Adrenal gland (tissue), 12 donors: ENCODE results near the gene DMWD. TPM values are rescaled to one million over a fixed set of nuclear protein-coding genes. Genes with fewer than 3 reads are reported as not detected.

Source experiments
- DNase-seq, 7 donors: peaks; one replicate each; pipeline ENCODE4 v3.0.0-alpha.2; 2019 to 2020
- H3K27ac ChIP-seq, 5 donors: fragments of 200-600 bp; sonication (generic) in 4 of 5; 1 replicate in 3 of 5; 2 replicates in 2 of 5; pipeline versions ENCODE4 v1.5.1 to v1.8.0; 2016 to 2020; ENCODE audit warnings: mild to moderate bottlenecking in 1 of 5
- H3K27me3 ChIP-seq: fragments of 200-600 bp; 2 replicates; pipeline ENCODE4 v1.8.0; 2021
- H3K36me3 ChIP-seq, 2 donors: fragments of 200-600 bp; replicated peaks in 1 of 2; 1 replicate in 1 of 2; 2 replicates in 1 of 2; pipeline versions ENCODE4 v1.5.1 to v1.8.0; 2018 to 2022
- H3K4me1 ChIP-seq, 2 donors: fragments of 200-600 bp; replicated peaks in 1 of 2; 1 replicate in 1 of 2; 2 replicates in 1 of 2; pipeline versions ENCODE4 v1.5.1 to v1.8.0; 2018 to 2021
- H3K4me3 ChIP-seq, 4 donors: fragments of 200-600 bp; sonication (generic) in 3 of 4; one replicate each; pipeline ENCODE4 v1.5.1; 2016 to 2018
- H3K9me3 ChIP-seq, 3 donors: fragments of 200-600 bp; sonication (generic) in 1 of 3; replicated peaks in 1 of 3; 1 replicate in 2 of 3; 2 replicates in 1 of 3; pipeline versions ENCODE4 v1.5.1 to v1.8.0; 2016 to 2021
- POLR2A ChIP-seq, 2 donors: fragments of 450-650 bp; IDR thresholded peaks; one replicate each; pipeline ENCODE4 v1.6.1; 2017; ENCODE audit warnings: antibody characterized with exemption in 2 of 2, mild to moderate bottlenecking in 2 of 2, moderate library complexity in 1 of 2
- WGBS, 4 donors: extraction: QIAGEN DNeasy Blood & Tissue Kit in 2 of 4; methylation state at CpG; one replicate each; pipeline versions ENCODE4 v1.1.5 to v1.1.7; 2013 to 2017; 5-methylcytosine and 5-hydroxymethylcytosine counted together
- intact Hi-C, 2 donors: fragments of 100-400 bp; cut with DNase I; formaldehyde crosslinking; loops; one replicate each; pipeline versions ENCODE4 v1.14.1 to v1.15.0; 2022 to 2023
- polyA plus RNA-seq, 3 donors: library from polyadenylated mRNA; stranded (reverse); fragments of 200-250 nt in 2 of 3; fragments of 350-450 nt in 1 of 3; fragmentation: Illumina TruSeq in 1 of 3; extraction: RNeasy Lipid Tissue Mini Kit (QIAGEN cat#74804) in 1 of 3; gene quantifications; one replicate each; pipeline ENCODE4 v1.2.3, GENCODE V29; 2013 to 2014
- total RNA-seq, 9 donors: library from RNA; depleted of rRNA in 4 of 9; stranded (reverse); fragments of >200 nt in 4 of 9; fragments of 120-200 nt in 1 of 9; fragmentation: NEBNext Ultra II Directional in 1 of 9; extraction: Animal tissue kit (Norgen Biotek cat#: 25700) in 1 of 9; gene quantifications; one replicate each; pipeline versions ENCODE4 v1.1.0 to v1.2.4, GENCODE V29; 2013 to 2023
- TF ChIP-seq, protein P1 (sequence below), 6 experiments: fragments of 450-650 bp in 4 of 6; fragments of 200-600 bp in 2 of 6; sonication (generic) in 1 of 6; IDR thresholded peaks; 1 replicate in 5 of 6; 2 replicates in 1 of 6; pipeline versions ENCODE4 v1.5.1 to v1.8.0; 2016 to 2021; ENCODE audit warnings: antibody characterized with exemption in 6 of 6, mild to moderate bottlenecking in 2 of 6, moderate library complexity in 1 of 6
- donor health status: healthy with polysubstance abuse.
- donor health status: Bipolar disorder and iron deficiency.
- donor health status: DM: yes; HTN: yes; CAD: no.
- donor health status: DM: no; HTN: no; CAD: no.
- donor health status: DM: no; HTN: no; CAD: no.
- donor health status: DM: yes; HTN: yes; CAD: no.

Gene DMWD
- total and polyA plus RNA-seq, 12 donors, result 13.2 to 91.5 (median 34.0) TPM

DNA sequence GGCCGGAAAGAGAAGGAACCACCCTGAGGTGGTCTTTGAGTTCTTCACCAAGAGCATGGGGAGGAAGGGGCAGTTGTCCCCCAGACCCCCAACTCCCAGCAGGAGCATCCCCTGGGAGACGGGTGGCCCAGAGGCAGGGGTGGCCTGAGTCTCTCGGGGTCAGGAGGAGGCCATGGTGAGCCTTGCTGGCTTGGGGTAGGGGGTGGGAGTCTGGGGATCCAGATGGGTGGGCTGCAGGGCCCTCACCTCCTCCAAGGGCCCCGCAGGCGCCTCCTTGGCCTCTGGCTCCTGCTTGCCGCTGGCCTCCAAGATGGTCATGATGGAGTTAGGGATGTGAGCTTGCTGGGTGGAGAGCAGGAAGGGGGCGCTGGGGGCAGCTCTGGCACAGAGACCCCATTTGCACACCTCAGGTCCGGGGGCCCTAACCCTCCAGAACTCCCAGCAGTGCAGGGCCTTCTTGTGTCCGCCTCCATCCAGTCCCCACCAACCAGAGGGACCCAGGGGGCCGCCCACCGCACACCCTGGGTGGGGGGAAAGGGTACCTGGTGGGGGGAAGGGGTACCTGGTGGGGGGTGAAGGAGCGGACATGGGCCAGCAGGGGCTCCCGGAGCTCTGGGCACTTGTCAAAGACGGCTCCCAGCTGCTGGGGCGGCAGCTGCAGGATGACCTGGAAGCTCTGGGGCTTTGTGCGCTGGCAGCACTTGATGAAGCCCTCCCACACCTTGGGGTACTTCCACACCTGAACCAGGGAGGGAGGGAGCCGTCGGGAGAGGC lies 23.8 kb upstream of the DMWD start:
- Histone ChIP-seq H3K27me3 (no peaks in the 10 kb centered on the region), H3K27ac (no peak overlapping the region), H3K36me3 (peaks cover 0 to under 1% of the 10 kb centered on the region in 2 donors), H3K9me3 (no peaks in the 10 kb centered on the region), H3K4me3 (no peak overlapping the region), H3K4me1 (no peaks in the 10 kb centered on the region)
- intact Hi-C loops, result loop anchor here in 1 of 2 donors (5.0 kb wide), 1 partner anchor 66 kb away; no protein-coding TSS in a partner anchor
- WGBS, 4 donors, result 60 to 76% (median 71%) methylated on average over 7 to 18 of the region's 18 CpGs
- DNase-seq, result no peak
- TF ChIP-seq, protein P1, sequence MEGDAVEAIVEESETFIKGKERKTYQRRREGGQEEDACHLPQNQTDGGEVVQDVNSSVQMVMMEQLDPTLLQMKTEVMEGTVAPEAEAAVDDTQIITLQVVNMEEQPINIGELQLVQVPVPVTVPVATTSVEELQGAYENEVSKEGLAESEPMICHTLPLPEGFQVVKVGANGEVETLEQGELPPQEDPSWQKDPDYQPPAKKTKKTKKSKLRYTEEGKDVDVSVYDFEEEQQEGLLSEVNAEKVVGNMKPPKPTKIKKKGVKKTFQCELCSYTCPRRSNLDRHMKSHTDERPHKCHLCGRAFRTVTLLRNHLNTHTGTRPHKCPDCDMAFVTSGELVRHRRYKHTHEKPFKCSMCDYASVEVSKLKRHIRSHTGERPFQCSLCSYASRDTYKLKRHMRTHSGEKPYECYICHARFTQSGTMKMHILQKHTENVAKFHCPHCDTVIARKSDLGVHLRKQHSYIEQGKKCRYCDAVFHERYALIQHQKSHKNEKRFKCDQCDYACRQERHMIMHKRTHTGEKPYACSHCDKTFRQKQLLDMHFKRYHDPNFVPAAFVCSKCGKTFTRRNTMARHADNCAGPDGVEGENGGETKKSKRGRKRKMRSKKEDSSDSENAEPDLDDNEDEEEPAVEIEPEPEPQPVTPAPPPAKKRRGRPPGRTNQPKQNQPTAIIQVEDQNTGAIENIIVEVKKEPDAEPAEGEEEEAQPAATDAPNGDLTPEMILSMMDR (IDR thresholded peaks at IDR 0.05), result no peak
- TF ChIP-seq POLR2A (IDR thresholded peaks at IDR 0.05), result no peak

DNA sequence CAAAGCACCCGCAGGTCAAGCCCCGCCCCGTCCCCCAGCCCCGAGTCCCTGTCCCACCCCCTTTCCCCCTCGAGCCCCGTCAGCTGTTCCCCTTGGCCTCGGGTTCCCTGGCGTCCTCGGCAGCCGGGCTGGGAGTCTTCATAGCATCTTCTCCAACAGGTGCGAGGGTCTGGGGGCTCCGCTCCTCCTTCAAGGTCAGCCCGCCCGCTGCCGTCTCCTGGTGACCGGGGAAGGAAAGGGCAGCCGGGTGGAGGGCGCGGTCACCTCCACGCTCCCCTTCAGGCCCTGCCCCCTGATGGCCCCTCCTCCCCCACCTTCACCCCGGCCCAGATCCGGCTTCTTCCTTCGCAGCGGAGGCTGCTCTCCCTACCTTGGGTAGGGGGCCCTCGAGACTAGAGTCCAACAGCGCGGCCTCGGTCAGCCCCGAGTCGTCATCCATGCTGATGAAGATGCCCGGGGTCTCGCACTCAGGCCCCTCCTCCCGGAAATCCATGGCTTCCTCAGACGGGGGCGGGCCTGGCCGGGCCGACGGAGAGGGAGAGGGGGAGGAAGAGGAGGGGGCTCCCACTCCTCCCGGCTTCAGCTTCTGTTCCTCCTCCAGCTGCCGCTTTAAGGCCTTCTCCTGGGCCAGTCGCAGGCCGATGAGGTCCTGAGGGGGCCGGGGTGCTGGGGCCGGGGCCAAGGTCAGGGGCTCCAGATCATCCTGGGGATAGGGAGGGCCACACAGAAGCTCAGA lies 23.0 kb upstream of the DMWD start:
- H3K9me3 ChIP-seq, result no peaks in the 10 kb centered on the region
- H3K36me3 ChIP-seq, result no peaks in the 10 kb centered on the region
- H3K27ac ChIP-seq, result no peak overlapping the region
- no peaks in the 10 kb centered on the region for H3K4me1 ChIP-seq
- DNase-seq, result no peak
- 11 to 32% (median 16%) methylated on average over 24 to 44 of the region's 44 CpGs for WGBS, 4 donors
- H3K4me3 ChIP-seq, result peak overlapping the region in 1 of 4 donors; percentile 26
- H3K27me3 ChIP-seq, result no peaks in the 10 kb centered on the region
- intact Hi-C loops, result loop anchor here in 1 of 2 donors (5.0 kb wide), 1 partner anchor 67 kb away; no protein-coding TSS in a partner anchor
- no peak for TF ChIP-seq POLR2A (IDR thresholded peaks at IDR 0.05)
- TF ChIP-seq, protein P1 (IDR thresholded peaks at IDR 0.05), result no peak

DNA sequence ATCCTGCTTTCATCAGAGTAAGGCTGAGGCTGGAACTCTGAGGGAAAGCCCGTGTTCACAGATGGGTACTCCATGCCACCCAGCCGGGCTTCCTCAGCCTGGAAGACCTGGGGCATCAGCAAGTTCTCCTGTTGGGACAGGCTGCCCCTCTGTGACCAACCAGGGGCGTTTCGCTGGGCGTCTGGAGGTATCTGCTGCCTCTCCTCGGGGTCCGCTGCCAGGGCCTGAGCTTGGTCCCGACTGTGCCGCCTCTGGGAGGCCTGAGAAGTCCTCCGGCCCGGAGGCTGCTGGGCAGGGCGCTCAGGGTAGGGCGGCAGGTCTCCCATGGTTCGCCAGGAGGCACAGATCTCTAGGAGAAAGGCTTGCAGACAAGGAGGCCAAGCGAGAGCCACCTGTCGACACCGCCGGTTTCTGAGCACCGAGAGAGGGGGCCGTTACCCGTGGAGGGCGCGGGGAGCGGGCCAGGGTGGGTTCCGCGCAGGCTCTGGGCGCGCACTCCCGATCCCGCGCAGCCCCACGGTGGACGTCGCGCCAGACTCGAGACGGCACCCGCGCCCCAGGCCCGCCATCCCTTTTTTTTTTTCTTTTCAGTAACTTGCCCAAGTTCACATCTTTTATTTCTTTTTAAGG lies 22.3 kb upstream of the DMWD start, which contains the start of gene RSPH6A:
Gene RSPH6A (minus strand): TSS at position 458 of the 630 bp plus-strand sequence. CDS start 132 bp downstream, at position 326.
- no peak for DNase-seq
- Histone ChIP-seq H3K36me3 (no peaks in the 10 kb centered on the region), H3K27ac (no peak within 1 kb of the TSS), H3K9me3 (no peaks in the 10 kb centered on the region), H3K27me3 (no peaks in the 10 kb centered on the region), H3K4me1 (peaks cover 0 to under 1% of the 10 kb centered on the region in 2 donors), H3K4me3 (peak within 1 kb of the TSS in 1 of 4 donors; percentile 26)
- 35 to 61% (median 46%) methylated on average over 14 to 40 of the region's 40 CpGs for WGBS, 4 donors
- intact Hi-C loops, result loop anchor here in 1 of 2 donors (5.0 kb wide), 1 partner anchor 67 kb away; no protein-coding TSS in a partner anchor
- TF ChIP-seq, protein P1 (IDR thresholded peaks at IDR 0.05), result no peak
- no peak for TF ChIP-seq POLR2A (IDR thresholded peaks at IDR 0.05)
